GM12878 (cell line): ENCODE results near the gene SPATA24. TPM values are rescaled to one million over a fixed set of nuclear protein-coding genes. Genes with fewer than 3 reads are reported as not detected.

Experiments
- ATAC-seq: fragments of 200-7000 bp; cut with Tn5 transposase; 3 replicates; pipeline ENCODE4 v1.9.1; 2020; ENCODE audit warnings: mild to moderate bottlenecking, moderate library complexity
- BruUV-seq: library from RNA; stranded (reverse); fragments of 400-500 nt; replicated peaks from 2 replicates; lab custom pipeline; 2021; lab: Mats Ljungman, UMichigan
- CTCF ChIA-PET: fragments of 300-600 bp; sonication (Branson Sonifier 250); formaldehyde crosslinking; extraction: SDS; loops from one replicate; lab custom pipeline; 2021; ENCODE audit warnings: inconsistent platforms; lab: Yijun Ruan, JAX
- POLR2A ChIA-PET: fragments of 350-600 bp; formaldehyde crosslinking; extraction: SDS; loops from one replicate; lab custom pipeline; 2021; ENCODE audit warnings: inconsistent platforms; lab: Charles Lee
- RAD21 ChIA-PET: fragments of 300-600 bp; sonication (Branson Sonifier 250); formaldehyde crosslinking; loops from one replicate; lab custom pipeline; 2023; ENCODE audit warnings: antibody characterized with exemption; ENCODE audit not compliant: unreplicated experiment; lab: Charles Lee
- SMC1A ChIA-PET: fragments of 300-600 bp; sonication (Branson Sonifier 250); formaldehyde crosslinking; loops from one replicate; lab custom pipeline; 2023; ENCODE audit not compliant: unreplicated experiment, uncharacterized antibody; lab: Charles Lee
- DNase-seq: peaks from one replicate; pipeline ENCODE4 v3.0.0-alpha.2; 2011; ENCODE audit warnings: low read depth, low spot score
- FAIRE-seq: peaks from 3 replicates; lab custom pipeline; 2011; peaks lifted over from hg19 to GRCh38; lab: Jason Lieb, UNC
- H2AFZ ChIP-seq: 2 replicates; pipeline ENCODE4 v1.6.0; 2011; ENCODE audit warnings: low read depth, low read length, control low read depth; ENCODE audit not compliant: control insufficient read depth
- H3K27ac ChIP-seq: 2 replicates; pipeline ENCODE4 v1.5.1; 2011; ENCODE audit warnings: control low read depth; ENCODE audit not compliant: control insufficient read depth, insufficient read depth
- H3K27me3 ChIP-seq, 2 experiments: replicated peaks in 1 of 2; 2 replicates each; pipeline versions ENCODE4 v1.6.0 to v1.6.1; 2011; ENCODE audit warnings: low read length in 1 of 2; ENCODE audit not compliant: control insufficient read depth in 2 of 2, insufficient read depth in 2 of 2
- H3K36me3 ChIP-seq, 2 experiments: 2 replicates each; pipeline ENCODE4 v1.5.1; 2011; ENCODE audit warnings: low read length in 1 of 2; ENCODE audit not compliant: control insufficient read depth in 2 of 2, insufficient read depth in 2 of 2
- H3K4me1 ChIP-seq: 2 replicates; pipeline ENCODE4 v1.6.1; 2011; ENCODE audit warnings: mild to moderate bottlenecking, low read length, moderate library complexity, mixed read lengths; ENCODE audit not compliant: control insufficient read depth, insufficient read depth
- H3K4me2 ChIP-seq: 2 replicates; pipeline ENCODE4 v1.6.0; 2011; ENCODE audit warnings: control low read depth; ENCODE audit not compliant: control insufficient read depth, insufficient read depth
- H3K4me3 ChIP-seq: fragments of 200-600 bp; sonication (generic); 2 replicates; pipeline ENCODE4 v1.5.1; 2016
- H3K79me2 ChIP-seq: 2 replicates; pipeline ENCODE4 v1.6.0; 2011; ENCODE audit warnings: low read length; ENCODE audit not compliant: control insufficient read depth, insufficient read depth
- H3K9ac ChIP-seq: 2 replicates; pipeline ENCODE4 v1.8.0; 2011; ENCODE audit warnings: low read length, control low read depth, mixed read lengths; ENCODE audit not compliant: control insufficient read depth, insufficient read depth
- H3K9me3 ChIP-seq: replicated peaks from 3 replicates; pipeline ENCODE4 v1.5.1; 2011; ENCODE audit warnings: mild to moderate bottlenecking, low read length; ENCODE audit not compliant: control insufficient read depth, insufficient read depth
- H4K20me1 ChIP-seq: 2 replicates; pipeline ENCODE4 v1.6.0; 2011; ENCODE audit not compliant: control insufficient read depth, insufficient read depth
- BRCA1 ChIP-seq: IDR thresholded peaks from 2 replicates; pipeline ENCODE4 v1.6.1; 2011; ENCODE audit warnings: low read depth, low read length, improper control_type of control experiment
- CTCF ChIP-seq, 3 experiments: IDR thresholded peaks in 2 of 3; conservative IDR thresholded peaks in 1 of 3; 2 replicates each; pipeline ENCODE4 v1.5.1; 2011; ENCODE audit warnings: low read depth in 3 of 3, low read length in 3 of 3, mild to moderate bottlenecking in 3 of 3, control low read depth in 2 of 3, moderate library complexity in 2 of 3, inconsistent platforms in 1 of 3, mixed read lengths in 1 of 3; ENCODE audit not compliant: control insufficient read depth in 2 of 3, insufficient read depth in 1 of 3; ENCODE audit errors: extremely low read depth in 1 of 3
- PAX5 ChIP-seq: IDR thresholded peaks from 2 replicates; pipeline ENCODE4 v1.6.1; 2011; ENCODE audit warnings: low read depth, low read length, borderline replicate concordance
- POLR2A ChIP-seq: IDR thresholded peaks from 2 replicates; pipeline ENCODE4 v1.6.1; 2011; ENCODE audit warnings: low read depth, mild to moderate bottlenecking, low read length
- WGBS: methylation state at CpG from one replicate; pipeline ENCODE4 v1.1.6; 2016; ENCODE audit warnings: low lambda C conversion rate; ENCODE audit not compliant: insufficient replicate concordance, insufficient coverage; ENCODE audit errors: missing lambda C conversion rate; 5-methylcytosine and 5-hydroxymethylcytosine counted together
- in situ Hi-C: fragments of 300-500 bp; cut with MboI; formaldehyde crosslinking; loops from 9 replicates; pipeline ENCODE4 v1.14.3; 2018; ENCODE audit warnings: mixed read lengths
- intact Hi-C: fragments of 100-400 bp; cut with micrococcal nuclease; formaldehyde crosslinking; loops from one replicate; pipeline ENCODE4 v1.14.2; 2022; ENCODE audit not compliant: unreplicated experiment
- polyA plus RNA-seq, 11 experiments: library from polyadenylated mRNA; depleted of rRNA in 4 of 11; unstranded in 6 of 11; stranded (reverse) in 5 of 11; fragments of >200 nt; fragmentation: Nextera tagmentation in 4 of 11; fragmentation: Illumina TruSeq in 1 of 11; extraction: Ambion mirVana in 4 of 11; extraction: Trizol in 1 of 11; gene quantifications; 1 replicate in 1 of 11; 2 replicates in 10 of 11; pipeline versions ENCODE4 v1.2.1 to v1.2.3, GENCODE V29; 2011 to 2016; ENCODE audit warnings: inconsistent platforms in 2 of 11, missing spikeins in 2 of 11, low read depth in 1 of 11
- total RNA-seq, 4 experiments: library from RNA; depleted of rRNA in 3 of 4; stranded (reverse); fragments of >200 nt in 3 of 4; fragmentation: Illumina TruSeq in 1 of 4; extraction: Trizol in 1 of 4; gene quantifications; 2 replicates each; pipeline versions ENCODE4 v1.2.1 to v1.2.3, GENCODE V29; 2013 to 2021

SPATA24 gene
- total and polyA plus RNA-seq, 10 of the 15 experiments (the other 5 are each of a cell fraction or from before 2014, with no cell fraction given): 4.1 to 9.8 (median 7.3) TPM

- peak; percentile 23; the same call in 2 of the 3 replicates for ATAC-seq
- H3K36me3 ChIP-seq: peaks cover 0 to 5% of the 10 kb centered on the region in 2 experiments; a peak in 1 of 4 replicates
- no peaks in the 10 kb centered on the region for H3K9me3 ChIP-seq
- H3K4me3 ChIP-seq: no peak overlapping the region
- no peaks in the 10 kb centered on the region for H3K79me2 ChIP-seq
- FAIRE-seq: no peak
- no peak overlapping the region for H3K4me2 ChIP-seq
- TF ChIP-seq BRCA1 (no peak), CTCF (IDR thresholded peaks at IDR 0.05 in 2 of 3, conservative IDR thresholded peaks at IDR 0.05 in 1 of 3; ENCODE audit: control insufficient read depth in 2 of 3, extremely low read depth in 1 of 3, insufficient read depth in 1 of 3, low read depth in 3 of 3, low read length in 3 of 3) (no peak), PAX5 (no peak), POLR2A (0 out of 2 replicates have a peak, but pooled peaks have one; percentile 43)
- TF ChIP-seq, all 136 proteins: peak for 1
- Histone ChIP-seq H2AFZ (no peak overlapping the region), H3K27ac (no peak overlapping the region), H4K20me1 (no peaks in the 10 kb centered on the region), H3K27me3 (no peaks in the 10 kb centered on the region), H3K9ac (no peak overlapping the region), H3K4me1 (no peaks in the 10 kb centered on the region)
- POLR2A ChIA-PET: interaction anchor here (1.1 kb wide), 1 partner anchor 50 kb away, joined by 3 read pairs; no protein-coding TSS in a partner anchor
- CTCF ChIA-PET: interaction anchor here (1.2 to 1.7 kb wide), 2 partner anchors 11 to 124 kb away, joined by 3 to 4 read pairs; no protein-coding TSS in a partner anchor
- no TSS peak for BruUV-seq
- intact Hi-C loops (no loop called here), in situ Hi-C loops (no loop called here)
- RAD21 ChIA-PET: no interaction called here
- no peak for DNase-seq
- SMC1A ChIA-PET: interaction anchor here (0.6 kb wide), 1 partner anchor 138 kb away, joined by 3 read pairs; no protein-coding TSS in a partner anchor
- 88% methylated on average over 2 of the region's 2 CpGs for WGBS
Observed at GRCh38 chr5:139374909-139375308, 29.0 kb downstream of the SPATA24 start.
